PC-3 (cell line): ENCODE data around the gene MED26. TPM values are rescaled to one million over a fixed set of nuclear protein-coding genes. Genes with fewer than 3 reads are reported as not detected.

Experiments used
- ATAC-seq: fragments of 200-7000 bp; cut with Tn5 transposase; 2 replicates; pipeline ENCODE4 v1.9.1; 2020; ENCODE audit warnings: mild to moderate bottlenecking, moderate library complexity
- BruUV-seq: library from RNA; stranded (reverse); fragments of 400-500 nt; replicated peaks from 2 replicates; lab custom pipeline; 2021; lab: Mats Ljungman, UMichigan
- CTCF ChIA-PET: fragments of 300-600 bp; sonication (Branson Sonifier 250); formaldehyde crosslinking; loops from one replicate; lab custom pipeline; 2022; ENCODE audit warnings: antibody characterized with exemption; lab: Charles Lee
- POLR2A ChIA-PET: fragments of 300-600 bp; sonication (Branson Sonifier 250); formaldehyde crosslinking; loops from one replicate; lab custom pipeline; 2022; ENCODE audit warnings: antibody characterized with exemption; ENCODE audit not compliant: unreplicated experiment; lab: Charles Lee
- DNase-seq: peaks from one replicate; pipeline ENCODE4 v3.0.0-alpha.2; 2015
- H2AFZ ChIP-seq: fragments of 300-600 bp; sonication (generic); 2 replicates; pipeline ENCODE4 v1.6.0; 2016; ENCODE audit warnings: antibody characterized with exemption, low read length
- H3F3A ChIP-seq: fragments of 300-600 bp; sonication (generic); one replicate; pipeline ENCODE4 v1.6.0; 2017; ENCODE audit warnings: antibody characterized with exemption, low read length, control low read depth, mild to moderate bottlenecking; ENCODE audit not compliant: unreplicated experiment
- H3K27ac ChIP-seq: fragments of 300-600 bp; sonication (generic); 2 replicates; pipeline ENCODE4 v1.5.1; 2016; ENCODE audit warnings: mild to moderate bottlenecking, low read length
- H3K27me3 ChIP-seq: fragments of 300-600 bp; sonication (generic); 2 replicates; pipeline ENCODE4 v1.6.1; 2016; ENCODE audit warnings: low read length, mixed read lengths
- H3K36me3 ChIP-seq: fragments of 300-600 bp; sonication (generic); 2 replicates; pipeline ENCODE4 v1.6.1; 2016; ENCODE audit warnings: low read depth, mixed run types, low read length, mixed read lengths
- H3K4me1 ChIP-seq: fragments of 300-600 bp; sonication (generic); 2 replicates; pipeline ENCODE4 v1.5.1; 2016; ENCODE audit warnings: low read length; ENCODE audit not compliant: insufficient read depth
- H3K4me2 ChIP-seq: fragments of 300-600 bp; sonication (generic); 2 replicates; pipeline ENCODE4 v1.6.0; 2016; ENCODE audit warnings: low read length
- H3K4me3 ChIP-seq: fragments of 300-600 bp; sonication (generic); 2 replicates; pipeline ENCODE4 v1.5.1; 2016; ENCODE audit warnings: mild to moderate bottlenecking, low read length, mixed read lengths
- H3K79me2 ChIP-seq: fragments of 300-600 bp; sonication (generic); 2 replicates; pipeline ENCODE4 v1.6.1; 2017; ENCODE audit warnings: low read length, mixed read lengths
- H3K9ac ChIP-seq: fragments of 300-600 bp; sonication (generic); 2 replicates; pipeline ENCODE4 v1.6.0; 2016; ENCODE audit warnings: mild to moderate bottlenecking, low read length
- H3K9me2 ChIP-seq: fragments of 300-600 bp; sonication (generic); replicated peaks from 2 replicates; pipeline ENCODE4 v1.6.1; 2016; ENCODE audit warnings: mixed run types, low read length, mixed read lengths
- H3K9me3 ChIP-seq: fragments of 300-600 bp; sonication (generic); 2 replicates; pipeline ENCODE4 v1.6.1; 2016; ENCODE audit warnings: low read length, mixed read lengths
- H4K20me1 ChIP-seq: fragments of 300-600 bp; sonication (generic); 2 replicates; pipeline ENCODE4 v1.6.1; 2016; ENCODE audit warnings: low read length, mixed read lengths
- EZH2 ChIP-seq: fragments of 300-600 bp; sonication (generic); IDR thresholded peaks from one replicate; pipeline ENCODE4 v1.6.1; 2017; ENCODE audit warnings: antibody characterized with exemption, mild to moderate bottlenecking, low read length; ENCODE audit not compliant: unreplicated experiment
- EZH2phosphoT487 ChIP-seq: fragments of 300-600 bp; sonication (generic); IDR thresholded peaks from 2 replicates; pipeline ENCODE4 v1.6.1; 2018; ENCODE audit warnings: mild to moderate bottlenecking, antibody characterized with exemption, low read length, borderline replicate concordance
- intact Hi-C: fragments of 100-400 bp; cut with micrococcal nuclease; formaldehyde crosslinking; loops from 2 replicates; pipeline ENCODE4 v1.9.0; 2023
- total RNA-seq: library from RNA; depleted of rRNA; stranded (reverse); fragments of >200 nt; gene quantifications from 2 replicates; pipeline ENCODE4 v1.2.3, GENCODE V29; 2014
- TF ChIP-seq, protein P1 (sequence below): fragments of 300-600 bp; sonication (generic); conservative IDR thresholded peaks from 2 replicates; pipeline ENCODE4 v1.5.1; 2017; ENCODE audit warnings: antibody characterized with exemption, low read depth, mild to moderate bottlenecking, low read length

Gene MED26
- total RNA-seq, 1 experiment from 2014 or later, result 17.5 TPM

DNA sequence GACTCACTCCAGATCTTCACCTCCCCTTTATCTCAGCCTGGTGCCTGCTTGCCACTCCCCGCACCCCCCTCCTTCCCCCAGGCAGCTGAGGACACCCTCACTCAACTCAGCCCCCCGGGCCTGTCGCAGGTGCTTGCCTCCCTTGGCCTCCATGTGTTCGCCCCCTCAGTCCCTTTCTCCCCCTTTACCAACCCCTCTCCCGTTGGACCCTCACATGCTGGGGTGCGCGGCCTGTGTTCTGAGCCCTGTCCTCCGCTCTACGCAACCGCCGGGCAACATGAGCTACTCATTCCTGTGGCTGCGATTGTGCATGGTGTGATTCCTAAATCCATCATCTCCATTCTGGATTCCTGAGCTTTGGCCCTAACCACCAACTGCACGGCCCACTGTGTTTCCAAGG, 90.9 kb downstream of the MED26 start:
- CTCF ChIA-PET, result no interaction called here
- peaks cover 55% of the 10 kb centered on the region for H3K36me3 ChIP-seq
- H3K27me3 ChIP-seq, result no peaks in the 10 kb centered on the region
- peaks cover 13% of the 10 kb centered on the region for H3K4me1 ChIP-seq
- peaks cover 44% of the 10 kb centered on the region for H4K20me1 ChIP-seq
- no peak overlapping the region for H3K27ac ChIP-seq
- H3K4me2 ChIP-seq, result no peak overlapping the region
- intact Hi-C loops, result no loop called here
- H2AFZ ChIP-seq, result no peak overlapping the region
- peaks cover 71% of the 10 kb centered on the region for H3K79me2 ChIP-seq
- no peaks in the 10 kb centered on the region for H3K9me3 ChIP-seq
- H3K9ac ChIP-seq, result no peak overlapping the region
- H3F3A ChIP-seq, result no peaks in the 10 kb centered on the region
- ATAC-seq (no peak), DNase-seq (no peak)
- H3K9me2 ChIP-seq, result no peaks in the 10 kb centered on the region
- no TSS peak for BruUV-seq
- POLR2A ChIA-PET, result no interaction called here
- no peak for TF ChIP-seq EZH2phosphoT487
- TF ChIP-seq, protein P1, sequence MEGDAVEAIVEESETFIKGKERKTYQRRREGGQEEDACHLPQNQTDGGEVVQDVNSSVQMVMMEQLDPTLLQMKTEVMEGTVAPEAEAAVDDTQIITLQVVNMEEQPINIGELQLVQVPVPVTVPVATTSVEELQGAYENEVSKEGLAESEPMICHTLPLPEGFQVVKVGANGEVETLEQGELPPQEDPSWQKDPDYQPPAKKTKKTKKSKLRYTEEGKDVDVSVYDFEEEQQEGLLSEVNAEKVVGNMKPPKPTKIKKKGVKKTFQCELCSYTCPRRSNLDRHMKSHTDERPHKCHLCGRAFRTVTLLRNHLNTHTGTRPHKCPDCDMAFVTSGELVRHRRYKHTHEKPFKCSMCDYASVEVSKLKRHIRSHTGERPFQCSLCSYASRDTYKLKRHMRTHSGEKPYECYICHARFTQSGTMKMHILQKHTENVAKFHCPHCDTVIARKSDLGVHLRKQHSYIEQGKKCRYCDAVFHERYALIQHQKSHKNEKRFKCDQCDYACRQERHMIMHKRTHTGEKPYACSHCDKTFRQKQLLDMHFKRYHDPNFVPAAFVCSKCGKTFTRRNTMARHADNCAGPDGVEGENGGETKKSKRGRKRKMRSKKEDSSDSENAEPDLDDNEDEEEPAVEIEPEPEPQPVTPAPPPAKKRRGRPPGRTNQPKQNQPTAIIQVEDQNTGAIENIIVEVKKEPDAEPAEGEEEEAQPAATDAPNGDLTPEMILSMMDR, result no peak
- TF ChIP-seq EZH2, result no peak
- no peak overlapping the region for H3K4me3 ChIP-seq

DNA sequence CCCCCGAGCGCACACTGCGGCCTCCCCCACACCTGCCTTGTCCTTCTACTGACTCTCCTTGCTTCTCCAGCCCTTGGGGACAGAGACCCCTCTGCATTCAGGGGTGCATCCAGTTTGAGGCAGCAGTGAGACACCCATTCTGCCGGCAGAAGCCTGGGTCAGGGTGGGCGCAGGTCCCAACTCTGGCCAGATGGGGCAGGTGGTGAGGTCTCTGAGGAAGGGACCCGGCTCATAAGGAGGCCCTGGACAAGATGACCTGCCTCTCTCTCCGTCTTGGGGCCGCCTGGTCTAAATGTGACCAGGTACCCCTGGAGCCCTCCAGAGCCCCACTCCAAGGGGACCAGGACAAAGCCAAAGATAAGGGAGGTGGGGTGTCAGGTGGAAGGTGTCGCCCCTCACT, 91.9 kb downstream of the MED26 start:
- Histone ChIP-seq H3K79me2 (peaks cover 61% of the 10 kb centered on the region), H2AFZ (no peak overlapping the region), H4K20me1 (peaks cover 40% of the 10 kb centered on the region), H3K9me2 (no peaks in the 10 kb centered on the region), H3F3A (no peaks in the 10 kb centered on the region), H3K4me3 (no peak overlapping the region), H3K9me3 (no peaks in the 10 kb centered on the region), H3K27ac (no peak overlapping the region), H3K4me1 (peaks cover 12% of the 10 kb centered on the region), H3K4me2 (no peak overlapping the region), H3K9ac (no peak overlapping the region), H3K36me3 (peaks cover 64% of the 10 kb centered on the region), H3K27me3 (no peaks in the 10 kb centered on the region)
- TF ChIP-seq EZH2 (no peak), EZH2phosphoT487 (no peak)
- TF ChIP-seq, protein P1, result no peak
- intact Hi-C loops, result no loop called here
- DNase-seq (no peak), ATAC-seq (no peak)
- ChIA-PET CTCF (no interaction called here), POLR2A (no interaction called here)
- BruUV-seq, result no TSS peak

DNA sequence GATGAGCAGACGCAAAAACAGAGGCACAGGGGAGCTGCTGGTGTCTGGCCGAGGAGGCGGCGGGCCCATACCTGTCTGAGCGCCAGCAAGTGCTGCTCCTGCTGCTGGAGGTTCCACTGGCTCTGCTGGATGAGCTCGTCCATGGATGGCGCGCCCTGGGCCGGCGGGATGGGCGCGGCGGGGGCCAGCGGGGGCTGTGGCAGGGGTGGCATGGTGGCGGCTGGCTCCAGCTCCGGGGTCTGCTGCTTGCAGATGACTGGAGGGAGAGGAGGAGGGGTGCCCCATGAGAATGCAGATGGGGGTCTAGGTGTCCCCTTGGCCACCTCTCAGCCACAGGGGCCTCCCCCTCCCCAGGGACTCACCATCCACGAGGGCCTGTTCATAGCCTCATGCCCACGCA, 92.6 kb downstream of the MED26 start:
- CTCF ChIA-PET, result no interaction called here
- BruUV-seq, result no TSS peak

More for the DNA sequence above, 92.6 kb downstream of the MED26 start:
- peaks cover 5% of the 10 kb centered on the region; the same call in 1 of the 2 replicates for H3K4me1 ChIP-seq
- H3K9me3 ChIP-seq, result no peaks in the 10 kb centered on the region
- H3K9me2 ChIP-seq, result no peaks in the 10 kb centered on the region
- DNase-seq, result no peak
- intact Hi-C loops, result no loop called here
- H3K79me2 ChIP-seq, result peaks cover 54% of the 10 kb centered on the region
- TF ChIP-seq EZH2, result no peak
- H3K27ac ChIP-seq, result no peak overlapping the region
- no peak for ATAC-seq
- no peaks in the 10 kb centered on the region for H3K27me3 ChIP-seq
- H4K20me1 ChIP-seq, result peaks cover 34% of the 10 kb centered on the region
- H3K4me2 ChIP-seq, result no peak overlapping the region
- no peak overlapping the region for H3K9ac ChIP-seq
- H3K4me3 ChIP-seq, result no peak overlapping the region
- H3K36me3 ChIP-seq, result peaks cover 70% of the 10 kb centered on the region
- POLR2A ChIA-PET, result no interaction called here
- H2AFZ ChIP-seq, result no peak overlapping the region
- no peaks in the 10 kb centered on the region for H3F3A ChIP-seq
